Measurements from ENCODE around the gene SMARCD3. TPM values are rescaled to one million over a fixed set of nuclear protein-coding genes. Genes with fewer than 3 reads are reported as not detected.

Gene SMARCD3
- total and polyA plus RNA-seq, 2 of the 8 experiments (the other 6 are each of a cell fraction or from before 2014, with no cell fraction given) = 3.0 to 5.6 TPM

DNA sequence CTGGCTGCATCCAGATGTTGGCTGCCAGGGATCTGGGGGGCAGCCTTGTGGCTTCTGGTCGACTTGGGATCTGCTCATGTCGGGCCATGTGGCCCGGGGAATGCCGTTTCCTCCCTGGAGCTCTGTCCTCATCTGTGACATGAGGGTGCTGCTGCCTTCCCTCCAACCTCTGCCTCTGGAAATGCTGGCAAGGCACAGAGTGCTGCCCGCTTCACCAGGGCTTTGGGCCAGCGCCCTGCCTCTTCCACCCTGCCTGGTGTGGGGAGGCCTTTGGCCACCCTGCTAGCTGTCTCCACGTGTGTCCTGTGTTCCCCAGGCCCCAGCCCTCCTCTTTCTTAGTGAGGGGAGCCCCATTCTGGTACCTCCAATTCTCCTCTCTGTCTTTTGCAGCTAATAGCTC lies 5.8 kb upstream of the SMARCD3 start (continued):
- TF ChIP-seq CHD2 (IDR thresholded peaks at IDR 0.05; ENCODE audit: low read length) = no peak
- TF ChIP-seq, protein P1, sequence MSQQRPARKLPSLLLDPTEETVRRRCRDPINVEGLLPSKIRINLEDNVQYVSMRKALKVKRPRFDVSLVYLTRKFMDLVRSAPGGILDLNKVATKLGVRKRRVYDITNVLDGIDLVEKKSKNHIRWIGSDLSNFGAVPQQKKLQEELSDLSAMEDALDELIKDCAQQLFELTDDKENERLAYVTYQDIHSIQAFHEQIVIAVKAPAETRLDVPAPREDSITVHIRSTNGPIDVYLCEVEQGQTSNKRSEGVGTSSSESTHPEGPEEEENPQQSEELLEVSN (IDR thresholded peaks at IDR 0.05) = no peak
- no peak for TF ChIP-seq SAP30 (IDR thresholded peaks at IDR 0.05; ENCODE audit: insufficient read depth, insufficient replicate concordance, low read length)
- no peak for TF ChIP-seq BRCA1 (IDR thresholded peaks at IDR 0.05; ENCODE audit: low read depth, low read length)
- TF ChIP-seq POU5F1 (IDR thresholded peaks at IDR 0.05; ENCODE audit: low read depth, low read length) = no peak
- TF ChIP-seq EGR1 (IDR thresholded peaks at IDR 0.05; ENCODE audit: borderline replicate concordance, low read depth, low read length) = no peak
- no peak for TF ChIP-seq TEAD4 (IDR thresholded peaks at IDR 0.05; ENCODE audit: low read depth, low read length)
- TF ChIP-seq SP1 (IDR thresholded peaks at IDR 0.05; ENCODE audit: low read depth, low read length) = no peak
- TF ChIP-seq RFX5 (IDR thresholded peaks at IDR 0.05; ENCODE audit: borderline replicate concordance, low read depth, low read length) = no peak
- TF ChIP-seq RNF2 (IDR thresholded peaks at IDR 0.05; ENCODE audit: borderline replicate concordance, low read depth, low read length, missing control alignments, poor library complexity, severe bottlenecking) = no peak

Data from H1 (cell line).